HCT116 (cell line): ENCODE data around the gene FAT1.

ENCODE experiments used
- CEBPB ChIP-seq: IDR thresholded peaks from 2 replicates; pipeline ENCODE4 v1.6.1; 2012; ENCODE audit warnings: low read depth
- CTCF ChIP-seq, 3 experiments: fragments of 200-600 bp in 1 of 3; sonication (generic) in 1 of 3; IDR thresholded peaks in 2 of 3; conservative IDR thresholded peaks in 1 of 3; 2 replicates each; pipeline ENCODE4 v1.5.1; 2012 to 2017; ENCODE audit warnings: low read depth in 2 of 3, low read length in 2 of 3, antibody characterized with exemption in 1 of 3, borderline replicate concordance in 1 of 3, control low read depth in 1 of 3, mild to moderate bottlenecking in 1 of 3, mixed read lengths in 1 of 3, mixed run types in 1 of 3, moderate library complexity in 1 of 3; ENCODE audit not compliant: insufficient read depth in 1 of 3
- MAX ChIP-seq: IDR thresholded peaks from 2 replicates; pipeline ENCODE4 v1.6.1; 2012
- POLR2A ChIP-seq: IDR thresholded peaks from 2 replicates; pipeline ENCODE4 v1.7.0; 2011; ENCODE audit warnings: borderline replicate concordance; ENCODE audit not compliant: insufficient read depth, insufficient read length; ENCODE audit errors: extremely low read depth
- POLR2AphosphoS5 ChIP-seq: IDR thresholded peaks from 2 replicates; pipeline ENCODE4 v1.6.1; 2011; ENCODE audit warnings: mild to moderate bottlenecking, low read depth, low read length, moderate library complexity
- RAD21 ChIP-seq: IDR thresholded peaks from 2 replicates; pipeline ENCODE4 v1.6.1; 2012; ENCODE audit warnings: low read depth, mild to moderate bottlenecking

GRCh38 chr4:186650401-186651180, 73.1 kb downstream of the FAT1 start:
- no peak for TF ChIP-seq MAX
- TF ChIP-seq POLR2A, result no peak
- no peak for TF ChIP-seq CEBPB
- TF ChIP-seq CTCF (IDR thresholded peaks at IDR 0.05 in 2 of 3, conservative IDR thresholded peaks at IDR 0.05 in 1 of 3; ENCODE audit: borderline replicate concordance in 1 of 3, insufficient read depth in 1 of 3, low read depth in 2 of 3, low read length in 2 of 3), result no peak
- no peak for TF ChIP-seq RAD21
- no peak for TF ChIP-seq POLR2AphosphoS5
